ENCODE results near the gene FOXK2. TPM values are rescaled to one million over a fixed set of nuclear protein-coding genes. Genes with fewer than 3 reads are reported as not detected.

FOXK2 gene
- total RNA-seq, 1 experiment from 2014 or later = 57.7 TPM

- Mint-ChIP-seq H3K36me3 (peaks cover 53% of the 10 kb centered on the region), H3K27ac (peak overlapping the region; percentile 41; the same call in 1 of the 2 replicates), H3K27me3 (ENCODE audit: low read depth) (no peaks in the 10 kb centered on the region), H3K9me3 (peaks cover 3% of the 10 kb centered on the region), H3K4me1 (no peaks in the 10 kb centered on the region), H3K4me3 (no peak overlapping the region)
- no peak for TF ChIP-seq GABPB1 (CRISPR knock-in tag; IDR thresholded peaks at IDR 0.05)
- no peak for TF ChIP-seq FOXJ3 (CRISPR knock-in tag; IDR thresholded peaks at IDR 0.05; ENCODE audit: borderline replicate concordance)
- no peak for TF ChIP-seq TEAD1 (CRISPR knock-in tag; IDR thresholded peaks at IDR 0.05)
- no peak for TF ChIP-seq ZNF396 (CRISPR knock-in tag; IDR thresholded peaks at IDR 0.05; ENCODE audit: borderline replicate concordance)
- no peak for TF ChIP-seq PRDM15 (CRISPR knock-in tag; IDR thresholded peaks at IDR 0.05)
- TF ChIP-seq ZNF281 (CRISPR knock-in tag; IDR thresholded peaks at IDR 0.05) = no peak
- TF ChIP-seq OVOL2 (CRISPR knock-in tag; IDR thresholded peaks at IDR 0.05; ENCODE audit: borderline replicate concordance) = no peak
- TF ChIP-seq TCF7 (CRISPR knock-in tag; IDR thresholded peaks at IDR 0.05; ENCODE audit: low read depth) = no peak
- TF ChIP-seq ZNF425 (CRISPR knock-in tag; conservative IDR thresholded peaks at IDR 0.05) = no peak
- TF ChIP-seq FOXP1 (CRISPR knock-in tag; IDR thresholded peaks at IDR 0.05; ENCODE audit: borderline replicate concordance) = no peak
- no peak for TF ChIP-seq IRF2 (CRISPR knock-in tag; IDR thresholded peaks at IDR 0.05; ENCODE audit: borderline replicate concordance, low read depth)
- TF ChIP-seq ZBTB21 (CRISPR knock-in tag; IDR thresholded peaks at IDR 0.05; ENCODE audit: borderline replicate concordance) = no peak
- TF ChIP-seq RELA (CRISPR knock-in tag; IDR thresholded peaks at IDR 0.05; ENCODE audit: borderline replicate concordance) = no peak
- no peak for TF ChIP-seq ZNF232 (CRISPR knock-in tag; IDR thresholded peaks at IDR 0.05)
- no peak for TF ChIP-seq SMAD3 (CRISPR knock-in tag; IDR thresholded peaks at IDR 0.05; ENCODE audit: borderline replicate concordance)
- TF ChIP-seq ZNF532 (CRISPR knock-in tag; IDR thresholded peaks at IDR 0.05; ENCODE audit: borderline replicate concordance) = no peak
- no peak for TF ChIP-seq HMGXB4 (CRISPR knock-in tag; IDR thresholded peaks at IDR 0.05)
- DNase-seq (ENCODE audit: low spot score) = no peak
- ChIA-PET POLR2A (no interaction called here), CTCF (no interaction called here)
- no peak for ATAC-seq
These were observed 49.5 kb upstream of the FOXK2 start for GRCh38 chr17:82470065-82470464.

Data from WTC11 (cell line).